Activated naive CD4-positive, alpha-beta T cell treated with anti-CD3 and anti-CD28 coated beads for 36 hours (primary cell): ENCODE measurements around the gene GNG2. TPM values are rescaled to one million over a fixed set of nuclear protein-coding genes. Genes with fewer than 3 reads are reported as not detected.

Experiments
- CTCF ChIA-PET: fragments of 350-600 bp; sonication (Branson Sonifier 250); formaldehyde crosslinking; loops from one replicate; lab custom pipeline; 2021; ENCODE audit warnings: antibody characterized with exemption; lab: Charles Lee
- DNase-seq: peaks from one replicate; pipeline ENCODE4 v3.0.0-alpha.2; 2020
- H3K27ac Mint-ChIP-seq: one replicate; pipeline ENCODE4 v1.8.0; 2021; ENCODE audit warnings: mild to moderate bottlenecking, mixed read lengths
- H3K27me3 Mint-ChIP-seq: one replicate; pipeline ENCODE4 v1.8.0; 2021; ENCODE audit warnings: low read depth, mixed read lengths
- H3K36me3 Mint-ChIP-seq: one replicate; pipeline ENCODE4 v1.8.0; 2021; ENCODE audit warnings: low read depth, mixed read lengths
- H3K4me1 Mint-ChIP-seq: one replicate; pipeline ENCODE4 v1.8.0; 2021; ENCODE audit warnings: low read depth, mixed read lengths
- H3K4me3 Mint-ChIP-seq: one replicate; pipeline ENCODE4 v1.8.0; 2021; ENCODE audit warnings: mild to moderate bottlenecking, moderate library complexity, mixed read lengths
- H3K9me3 Mint-ChIP-seq: one replicate; pipeline ENCODE4 v1.8.0; 2021; ENCODE audit warnings: mixed read lengths
- intact Hi-C: fragments of 100-400 bp; cut with micrococcal nuclease; formaldehyde crosslinking; loops from one replicate; pipeline ENCODE4 v1.15.1; 2023
- total RNA-seq, 2 experiments: library from RNA; stranded (reverse); gene quantifications; one replicate each; pipeline ENCODE4 v1.2.3, GENCODE V29; 2021

The GNG2 gene
- total RNA-seq, 2 experiments from 2014 or later: 176 to 181 TPM

DNA sequence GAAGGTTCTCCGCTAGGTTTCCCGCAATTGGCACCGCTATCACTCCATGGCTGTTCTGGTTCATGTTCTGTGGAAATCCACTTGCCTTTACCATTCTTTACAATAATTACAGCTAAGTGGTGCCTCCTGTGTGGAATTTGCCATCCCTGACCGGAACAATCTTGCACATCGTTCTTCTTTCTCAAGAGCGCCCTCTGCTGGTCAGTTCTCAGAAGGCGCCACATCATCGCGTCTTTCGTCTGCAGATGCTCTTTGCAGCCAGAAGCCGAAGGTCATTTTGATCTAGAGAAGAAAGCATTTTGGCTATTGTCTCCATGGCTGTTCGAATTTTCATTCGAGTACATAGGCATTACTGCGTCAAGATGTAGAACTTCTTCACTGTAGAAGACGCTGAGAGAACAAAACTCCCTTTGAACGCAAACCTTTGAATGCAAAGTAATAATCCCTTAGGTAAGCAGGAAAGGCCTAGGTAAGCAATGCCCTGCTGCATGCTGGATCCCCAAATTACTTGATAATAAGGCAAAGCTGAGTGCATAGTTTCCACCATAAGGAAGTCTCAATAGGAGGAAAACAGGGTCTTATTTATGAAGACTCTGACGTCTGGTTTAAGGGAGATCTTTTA is 118.8 kb downstream of the GNG2 start:
- Mint-ChIP-seq H3K27ac (no peak overlapping the region), H3K9me3 (no peaks in the 10 kb centered on the region), H3K4me3 (no peak overlapping the region), H3K36me3 (no peaks in the 10 kb centered on the region), H3K27me3 (no peaks in the 10 kb centered on the region), H3K4me1 (peaks cover 4% of the 10 kb centered on the region)
- CTCF ChIA-PET: interaction anchor here (0.6 to 5.3 kb wide), 37 partner anchors 8 to 696 kb away, joined by 3 to 40 read pairs (median 4); partner anchors contain the start of gene GNG2
- peak; percentile 91 for DNase-seq
- intact Hi-C loops: loop anchor here (1.0 to 10.0 kb wide), 5 partner anchors 118 to 424 kb away; partner anchors contain the start of gene GNG2

- DNase-seq: no peak
- Mint-ChIP-seq H3K9me3 (no peaks in the 10 kb centered on the region), H3K36me3 (no peaks in the 10 kb centered on the region), H3K4me3 (no peak overlapping the region), H3K4me1 (peaks cover 4% of the 10 kb centered on the region), H3K27me3 (no peaks in the 10 kb centered on the region), H3K27ac (no peak overlapping the region)
- intact Hi-C loops: loop anchor here (5.0 kb wide), 1 partner anchor 889 kb away; no protein-coding TSS in a partner anchor
- CTCF ChIA-PET: interaction anchor here (1.3 to 5.3 kb wide), 3 partner anchors 15 to 202 kb away, joined by 3 to 40 read pairs (median 10); no protein-coding TSS in a partner anchor
Observed at GRCh38 chr14:51981218-51981854, 120.9 kb downstream of the GNG2 start.

GRCh38 chr14:51988221-51988620 is 127.8 kb downstream of the GNG2 start:
- Mint-ChIP-seq H3K27ac (peak overlapping the region; percentile 85), H3K36me3 (peaks cover 12% of the 10 kb centered on the region), H3K27me3 (no peaks in the 10 kb centered on the region), H3K4me1 (peaks cover 27% of the 10 kb centered on the region), H3K9me3 (no peaks in the 10 kb centered on the region), H3K4me3 (peak overlapping the region; percentile 89)
- CTCF ChIA-PET: interaction anchor here (1.6 kb wide), 1 partner anchor 13 kb away, joined by 3 read pairs; no protein-coding TSS in a partner anchor
- DNase-seq: no peak
- intact Hi-C loops: no loop called here

- H3K4me1 Mint-ChIP-seq: peaks cover 37% of the 10 kb centered on the region
- H3K36me3 Mint-ChIP-seq: peaks cover 16% of the 10 kb centered on the region
- intact Hi-C loops: loop anchor here (1.0 to 10.0 kb wide), 8 partner anchors 142 to 745 kb away; partner anchors contain the start of genes ERO1A, GPR137C, TMX1 and TXNDC16
- CTCF ChIA-PET: no interaction called here
- peak; percentile 93 for DNase-seq
- no peaks in the 10 kb centered on the region for H3K9me3 Mint-ChIP-seq
- peak within 1 kb of the TSS; percentile 85 for H3K27ac Mint-ChIP-seq
- no peaks in the 10 kb centered on the region for H3K27me3 Mint-ChIP-seq
- peak within 1 kb of the TSS; percentile 89 for H3K4me3 Mint-ChIP-seq
Observed at GRCh38 chr14:51989293-51990234, 129.2 kb downstream of the GNG2 start, which contains the start of gene RTRAF. TSS of gene RTRAF (plus strand) at chr14:51989546. CDS start at chr14:51989640, 94 bp downstream.

GRCh38 chr14:51990488-51990887 is 130.1 kb downstream of the GNG2 start:
- DNase-seq: no peak
- Mint-ChIP-seq H3K4me1 (peaks cover 45% of the 10 kb centered on the region), H3K27ac (no peak overlapping the region), H3K9me3 (no peaks in the 10 kb centered on the region), H3K36me3 (peaks cover 23% of the 10 kb centered on the region), H3K4me3 (peak overlapping the region; percentile 89), H3K27me3 (no peaks in the 10 kb centered on the region)
- CTCF ChIA-PET: interaction anchor here (0.6 to 1.5 kb wide), 2 partner anchors 12 to 284 kb away, joined by 3 to 4 read pairs; no protein-coding TSS in a partner anchor
- intact Hi-C loops: loop anchor here (10.0 kb wide), 6 partner anchors 424 to 746 kb away; partner anchors contain the start of genes ERO1A, GPR137C, TMX1 and TXNDC16

DNA sequence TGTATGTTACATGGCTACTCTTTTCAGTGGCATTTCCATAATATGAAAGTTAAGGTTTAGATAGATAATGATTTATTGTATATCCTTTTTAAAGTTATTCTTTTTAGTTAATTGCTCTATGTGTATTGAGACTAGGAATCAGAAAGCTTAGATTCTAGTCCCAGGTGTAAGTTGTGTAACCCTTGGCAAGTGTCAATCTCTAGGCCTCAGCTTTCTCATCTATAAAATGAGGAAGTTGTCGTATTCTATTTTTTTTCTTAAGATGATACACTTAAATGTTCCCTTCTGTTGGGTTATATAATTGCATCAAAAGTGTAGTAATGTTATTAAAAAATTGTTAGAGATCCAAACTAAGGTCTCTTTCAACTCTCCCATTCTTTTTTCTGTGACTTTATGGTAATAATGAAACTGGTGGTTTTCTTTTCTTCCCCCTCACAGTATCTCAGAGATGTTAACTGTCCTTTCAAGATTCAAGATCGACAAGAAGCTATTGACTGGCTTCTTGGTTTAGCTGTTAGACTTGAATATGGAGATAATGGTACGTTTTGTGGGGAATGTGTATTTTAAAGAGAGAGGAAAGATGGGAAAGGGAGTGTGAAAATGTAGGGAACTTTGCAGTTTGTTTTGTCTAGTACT is 133.0 kb downstream of the GNG2 start:
- DNase-seq: no peak
- no peaks in the 10 kb centered on the region for H3K9me3 Mint-ChIP-seq
- H3K4me3 Mint-ChIP-seq: no peak overlapping the region
- no peaks in the 10 kb centered on the region for H3K27me3 Mint-ChIP-seq
- H3K27ac Mint-ChIP-seq: peak overlapping the region; percentile 7
- H3K36me3 Mint-ChIP-seq: peaks cover 27% of the 10 kb centered on the region
- CTCF ChIA-PET: interaction anchor here (0.7 to 2.2 kb wide), 5 partner anchors 10 to 213 kb away, joined by 3 to 6 read pairs (median 3); no protein-coding TSS in a partner anchor
- H3K4me1 Mint-ChIP-seq: peaks cover 44% of the 10 kb centered on the region
- intact Hi-C loops: loop anchor here (10.0 kb wide), 6 partner anchors 421 to 749 kb away; partner anchors contain the start of genes ERO1A, GPR137C, TMX1 and TXNDC16

DNA sequence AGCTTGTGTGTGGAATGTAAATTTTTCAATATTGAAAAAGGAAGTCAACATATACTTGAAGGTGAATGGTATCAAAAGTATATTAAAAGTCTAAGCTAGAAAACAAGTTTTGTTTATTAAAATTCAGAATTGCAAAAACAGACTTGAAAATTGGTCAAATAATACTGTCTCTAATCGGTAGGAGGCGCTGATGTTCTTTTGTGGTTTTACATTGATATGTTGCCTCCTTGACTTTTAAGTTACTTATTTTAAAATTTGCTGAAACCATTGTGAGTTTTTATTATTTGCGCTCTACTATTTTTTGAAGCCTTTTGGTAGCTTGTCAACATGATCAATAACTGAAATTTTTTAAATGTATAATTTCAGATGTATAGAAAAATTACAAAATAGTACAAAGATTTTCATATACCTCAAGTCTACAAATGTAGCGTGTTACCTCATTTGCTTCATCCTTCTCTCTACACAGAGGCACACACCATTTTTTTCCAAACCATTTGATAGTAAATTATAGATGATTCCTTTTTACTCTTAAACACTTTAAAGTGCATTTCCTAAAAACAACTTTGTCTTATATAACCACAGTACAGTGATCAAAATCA is 135.8 kb downstream of the GNG2 start:
- DNase-seq: no peak
- H3K4me1 Mint-ChIP-seq: peaks cover 33% of the 10 kb centered on the region
- no peaks in the 10 kb centered on the region for H3K27me3 Mint-ChIP-seq
- H3K4me3 Mint-ChIP-seq: no peak overlapping the region
- H3K36me3 Mint-ChIP-seq: peaks cover 29% of the 10 kb centered on the region
- H3K27ac Mint-ChIP-seq: no peak overlapping the region
- intact Hi-C loops: loop anchor here (1.0 to 10.0 kb wide), 9 partner anchors 76 to 751 kb away; partner anchors contain the start of genes ERO1A, GPR137C, TMX1 and TXNDC16
- CTCF ChIA-PET: interaction anchor here (0.6 to 1.9 kb wide), 11 partner anchors 14 to 271 kb away, joined by 3 to 10 read pairs (median 4); partner anchors contain the start of gene PTGDR
- H3K9me3 Mint-ChIP-seq: no peaks in the 10 kb centered on the region

DNA sequence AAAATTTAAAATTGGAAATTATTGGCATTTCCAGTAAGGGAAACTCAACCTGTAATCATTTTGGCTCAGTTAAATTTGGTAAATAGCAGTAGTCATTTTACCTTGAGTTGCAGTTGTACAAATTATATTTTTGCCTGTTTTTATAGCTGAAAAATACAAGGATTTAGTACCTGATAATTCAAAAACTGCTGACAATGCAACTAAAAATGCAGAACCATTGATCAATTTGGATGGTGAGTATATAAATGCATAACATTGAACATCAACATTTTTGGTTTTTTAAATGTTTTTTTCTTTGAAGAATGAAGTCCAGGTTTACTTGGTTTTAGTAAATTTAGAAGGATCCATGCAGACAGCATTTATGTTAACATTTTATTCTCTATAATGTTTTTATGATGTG is 137.9 kb downstream of the GNG2 start:
- H3K9me3 Mint-ChIP-seq: no peaks in the 10 kb centered on the region
- CTCF ChIA-PET: no interaction called here
- H3K36me3 Mint-ChIP-seq: peaks cover 28% of the 10 kb centered on the region
- H3K4me1 Mint-ChIP-seq: peaks cover 19% of the 10 kb centered on the region
- DNase-seq: no peak
- H3K4me3 Mint-ChIP-seq: no peak overlapping the region
- H3K27me3 Mint-ChIP-seq: no peaks in the 10 kb centered on the region
- H3K27ac Mint-ChIP-seq: no peak overlapping the region
- intact Hi-C loops: loop anchor here (5.0 to 10.0 kb wide), 7 partner anchors 74 to 754 kb away; partner anchors contain the start of genes ERO1A, GPR137C, TMX1 and TXNDC16

DNA sequence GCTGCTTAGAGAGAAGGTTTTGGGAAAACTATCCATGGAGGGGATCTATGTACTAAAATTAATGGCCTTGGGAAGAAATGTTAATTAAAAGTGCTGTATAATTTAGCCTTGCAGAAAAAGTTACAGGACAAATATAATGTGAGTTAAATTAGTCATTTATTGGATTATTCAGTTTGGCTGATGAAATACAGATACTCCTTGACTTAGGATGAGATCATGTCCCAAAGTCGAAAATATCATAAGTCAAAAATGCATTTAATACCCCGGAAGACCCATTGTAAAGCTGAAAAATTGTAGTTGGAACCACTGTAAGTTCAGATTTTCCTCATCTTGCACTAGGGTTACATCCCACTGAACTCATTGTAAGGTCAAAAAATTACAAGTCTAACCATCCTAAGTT is 138.7 kb downstream of the GNG2 start:
- peaks cover 13% of the 10 kb centered on the region for H3K4me1 Mint-ChIP-seq
- no peak overlapping the region for H3K27ac Mint-ChIP-seq
- peaks cover 29% of the 10 kb centered on the region for H3K36me3 Mint-ChIP-seq

DNA sequence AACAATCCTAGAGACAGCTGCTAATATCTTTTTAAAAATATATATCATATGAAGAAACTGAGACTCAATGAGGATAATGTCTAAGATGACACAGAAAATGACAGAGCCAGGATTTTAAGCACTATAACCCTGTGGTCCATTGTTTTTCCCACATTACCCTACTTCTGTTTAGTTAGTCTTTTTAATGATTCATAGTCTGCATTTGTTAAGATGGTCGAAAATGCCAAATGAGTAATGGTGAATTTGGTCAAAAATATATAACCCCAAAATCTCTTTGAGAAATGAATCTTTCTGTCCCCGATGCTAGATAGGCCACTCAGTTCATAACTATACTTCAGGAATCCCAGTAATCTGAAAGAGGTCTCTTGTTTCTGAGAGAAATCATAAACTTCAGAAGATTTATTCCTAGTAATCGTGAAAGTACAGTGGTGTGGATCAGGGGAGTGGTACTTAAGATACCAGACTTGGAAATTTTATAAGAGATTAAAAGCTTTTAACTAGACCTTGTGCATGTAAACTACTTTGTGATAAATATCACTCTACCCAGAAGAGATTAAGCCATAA is 139.7 kb downstream of the GNG2 start:
- intact Hi-C loops: no loop called here
- Mint-ChIP-seq H3K4me1 (peaks cover 8% of the 10 kb centered on the region), H3K27ac (no peak overlapping the region), H3K4me3 (no peak overlapping the region), H3K27me3 (no peaks in the 10 kb centered on the region), H3K36me3 (peaks cover 27% of the 10 kb centered on the region), H3K9me3 (no peaks in the 10 kb centered on the region)
- no peak for DNase-seq
- CTCF ChIA-PET: no interaction called here

More for the DNA sequence above, 138.7 kb downstream of the GNG2 start:
- DNase-seq: no peak
- no peaks in the 10 kb centered on the region for H3K27me3 Mint-ChIP-seq
- intact Hi-C loops: loop anchor here (5.0 to 10.0 kb wide), 7 partner anchors 73 to 754 kb away; partner anchors contain the start of genes ERO1A, GPR137C, TMX1 and TXNDC16
- CTCF ChIA-PET: no interaction called here
- no peak overlapping the region for H3K4me3 Mint-ChIP-seq
- no peaks in the 10 kb centered on the region for H3K9me3 Mint-ChIP-seq
